ENCODE measurements around the gene PCSK4. TPM values are rescaled to one million over a fixed set of nuclear protein-coding genes. Genes with fewer than 3 reads are reported as not detected.
"Not testable (repeated sequence)": the region's sequence is repeated elsewhere in the genome, so short reads cannot be mapped to it uniquely, and the experiment has no call there.

Gene PCSK4
- total RNA-seq, 2 donors from 2014 or later, result 8.4 to 9.4 TPM

- ATAC-seq (no peak), DNase-seq (ENCODE audit: low spot score in 2 of 2) (no peak)
- Mint-ChIP-seq H3K27ac (no peak overlapping the region), H3K9me3 (no peaks in the 10 kb centered on the region), H3K36me3 (peaks cover 0 to 7% of the 10 kb centered on the region in 2 donors)
Observed at GRCh38 chr19:1524287-1524971, 34.3 kb upstream of the PCSK4 start.

- DNase-seq (ENCODE audit: low spot score in 2 of 2) (no peak), ATAC-seq (no peak)
- H3K27ac Mint-ChIP-seq, result no peak within 1 kb of the TSS
- H3K36me3 Mint-ChIP-seq, result peaks cover 0 to 7% of the 10 kb centered on the region in 2 donors
- no peaks in the 10 kb centered on the region for H3K9me3 Mint-ChIP-seq
Observed at GRCh38 chr19:1523412-1524286, 33.5 kb upstream of the PCSK4 start, which contains the start of gene PLK5. PLK5 (plus strand) TSS chr19:1524077; CDS start chr19:1526997, 2,920 bp downstream.

- peaks cover 0 to 7% of the 10 kb centered on the region in 2 donors for H3K36me3 Mint-ChIP-seq
- no peak for DNase-seq (ENCODE audit: low spot score in 2 of 2)
- no peak for ATAC-seq
- H3K9me3 Mint-ChIP-seq, result no peaks in the 10 kb centered on the region
- no peak overlapping the region for H3K27ac Mint-ChIP-seq
Observed at GRCh38 chr19:1522838-1523237, 32.7 kb upstream of the PCSK4 start.

GRCh38 chr19:1522061-1522460, 31.9 kb upstream of the PCSK4 start:
- Mint-ChIP-seq H3K27ac (no peak overlapping the region), H3K36me3 (peaks cover 0 to 7% of the 10 kb centered on the region in 2 donors), H3K9me3 (no peaks in the 10 kb centered on the region)
- DNase-seq (ENCODE audit: low spot score in 2 of 2), result no peak
- ATAC-seq, result no peak

- Mint-ChIP-seq H3K9me3 (no peaks in the 10 kb centered on the region), H3K36me3 (peaks cover 0 to 7% of the 10 kb centered on the region in 2 donors), H3K27ac (no peak overlapping the region)
- DNase-seq (ENCODE audit: low spot score in 2 of 2) (no peak), ATAC-seq (no peak)
Observed at GRCh38 chr19:1521636-1522035, 31.5 kb upstream of the PCSK4 start.

GRCh38 chr19:1520203-1520780, 30.1 kb upstream of the PCSK4 start:
- Mint-ChIP-seq H3K9me3 (no peaks in the 10 kb centered on the region), H3K27ac (no peak overlapping the region), H3K36me3 (peaks cover 0 to 7% of the 10 kb centered on the region in 2 donors)
- DNase-seq (ENCODE audit: low spot score in 2 of 2), result no peak
- ATAC-seq, result no peak

GRCh38 chr19:1519802-1520201, 29.7 kb upstream of the PCSK4 start:
- not testable (repeated sequence) for H3K27ac Mint-ChIP-seq; H3K36me3 Mint-ChIP-seq; H3K9me3 Mint-ChIP-seq; ATAC-seq; DNase-seq (ENCODE audit: low spot score in 2 of 2)

GRCh38 chr19:1518471-1518870, 28.3 kb upstream of the PCSK4 start:
- DNase-seq (ENCODE audit: low spot score in 2 of 2), result no peak
- Mint-ChIP-seq H3K27ac (no peak overlapping the region), H3K36me3 (no peaks in the 10 kb centered on the region), H3K9me3 (no peaks in the 10 kb centered on the region)
- ATAC-seq, result no peak

GRCh38 chr19:1516395-1516753, 26.2 kb upstream of the PCSK4 start:
- DNase-seq (ENCODE audit: low spot score in 2 of 2), result no peak
- H3K36me3 Mint-ChIP-seq, result no peaks in the 10 kb centered on the region
- ATAC-seq, result no peak

GRCh38 chr19:1514986-1515721, 25.0 kb upstream of the PCSK4 start:
- Mint-ChIP-seq H3K9me3 (no peaks in the 10 kb centered on the region), H3K36me3 (no peaks in the 10 kb centered on the region), H3K27ac (no peak overlapping the region)
- ATAC-seq, result no peak
- no peak for DNase-seq (ENCODE audit: low spot score in 2 of 2)

More at GRCh38 chr19:1516395-1516753, 26.2 kb upstream of the PCSK4 start:
- H3K9me3 Mint-ChIP-seq, result no peaks in the 10 kb centered on the region
- no peak overlapping the region for H3K27ac Mint-ChIP-seq

GRCh38 chr19:1514295-1514661, 24.1 kb upstream of the PCSK4 start:
- ATAC-seq (no peak), DNase-seq (ENCODE audit: low spot score in 2 of 2) (no peak)
- H3K9me3 Mint-ChIP-seq, result no peaks in the 10 kb centered on the region
- H3K27ac Mint-ChIP-seq, result no peak overlapping the region
- no peaks in the 10 kb centered on the region for H3K36me3 Mint-ChIP-seq

- ATAC-seq (peak; percentile 48 to 63), DNase-seq (ENCODE audit: low spot score in 2 of 2) (peak in 1 of 2 donors; percentile 84)
- no peaks in the 10 kb centered on the region for H3K36me3 Mint-ChIP-seq
- no peaks in the 10 kb centered on the region for H3K9me3 Mint-ChIP-seq
- H3K27ac Mint-ChIP-seq, result no peak overlapping the region
Observed at GRCh38 chr19:1513499-1514294, 23.5 kb upstream of the PCSK4 start.

GRCh38 chr19:1512671-1513498, 22.7 kb upstream of the PCSK4 start, which contains the start of gene ADAMTSL5:
ADAMTSL5 (minus strand) TSS chr19:1513019; CDS start chr19:1510943, 2,076 bp downstream.
- Mint-ChIP-seq H3K36me3 (no peaks in the 10 kb centered on the region), H3K27ac (no peak within 1 kb of the TSS), H3K9me3 (no peaks in the 10 kb centered on the region)
- DNase-seq (ENCODE audit: low spot score in 2 of 2) (peak; percentile 81), ATAC-seq (peak; percentile 88 to 97)

- no peak for DNase-seq (ENCODE audit: low spot score in 2 of 2)
- Mint-ChIP-seq H3K36me3 (no peaks in the 10 kb centered on the region), H3K27ac (no peak overlapping the region), H3K9me3 (no peaks in the 10 kb centered on the region)
- no peak for ATAC-seq
Observed at GRCh38 chr19:1511318-1512317, 21.5 kb upstream of the PCSK4 start.

Measured in activated naive CD4-positive, alpha-beta T cell treated with anti-CD3 and anti-CD28 coated beads, Interleukin-2, amount 50 U/mL, for 72 hours (primary cell).